ENCODE measurements around the gene SPATA22. TPM values are rescaled to one million over a fixed set of nuclear protein-coding genes. Genes with fewer than 3 reads are reported as not detected.
A peak's percentile ranks its signal among the peaks of the same experiment; 100 is the strongest.
"Not testable (repeated sequence)": the region's sequence is repeated elsewhere in the genome, so short reads cannot be mapped to it uniquely, and the experiment has no call there.

SPATA22 gene
- polyA plus RNA-seq, 1 donor = not detected

GRCh38 chr17:3475251-3475685 is 3.6 kb upstream of the SPATA22 start:
- DNase-seq = peak in 1 of 2 donors; percentile 14

GRCh38 chr17:3474212-3474611 is 2.6 kb upstream of the SPATA22 start:
- H3K4me3 ChIP-seq (ENCODE audit: low read length) = no peak overlapping the region
- H3K27me3 ChIP-seq (ENCODE audit: control insufficient read depth, insufficient read depth, low read length) = no peaks in the 10 kb centered on the region
- H3K9me3 ChIP-seq (ENCODE audit: control insufficient read depth, low read depth, low read length) = peaks cover 3% of the 10 kb centered on the region
- no peaks in the 10 kb centered on the region for H3K36me3 ChIP-seq (ENCODE audit: control insufficient read depth, insufficient read depth, low read length)
- DNase-seq = peak; percentile 79 to 89
- H3K4me1 ChIP-seq (ENCODE audit: control insufficient read depth, insufficient read depth, low read length) = peaks cover 19% of the 10 kb centered on the region
- H3K27ac ChIP-seq (ENCODE audit: low read length) = peak overlapping the region; percentile 82
- WGBS (ENCODE audit: insufficient coverage, low lambda C conversion rate) = no CpG with 5 or more reads among the region's 3 CpGs

More at GRCh38 chr17:3475251-3475685, 3.6 kb upstream of the SPATA22 start:
- 100% methylated on average over 1 of the region's 4 CpGs for WGBS (ENCODE audit: insufficient coverage, low lambda C conversion rate)
- Histone ChIP-seq H3K27me3 (ENCODE audit: control insufficient read depth, insufficient read depth, low read length) (no peaks in the 10 kb centered on the region), H3K36me3 (ENCODE audit: control insufficient read depth, insufficient read depth, low read length) (no peaks in the 10 kb centered on the region), H3K4me3 (ENCODE audit: low read length) (no peak overlapping the region), H3K27ac (ENCODE audit: low read length) (peak overlapping the region; percentile 50), H3K9me3 (ENCODE audit: control insufficient read depth, low read depth, low read length) (peaks cover 3% of the 10 kb centered on the region), H3K4me1 (ENCODE audit: control insufficient read depth, insufficient read depth, low read length) (peaks cover 19% of the 10 kb centered on the region)

GRCh38 chr17:3472137-3472536 is 518 bp upstream of the SPATA22 start:
- WGBS (ENCODE audit: insufficient coverage, low lambda C conversion rate) = no CpG with 5 or more reads among the region's 21 CpGs
- DNase-seq = no peak

GRCh38 chr17:3469529-3469928 is 2.1 kb downstream of the SPATA22 start:
- no peaks in the 10 kb centered on the region for H3K27me3 ChIP-seq (ENCODE audit: control insufficient read depth, insufficient read depth, low read length)
- H3K36me3 ChIP-seq (ENCODE audit: control insufficient read depth, insufficient read depth, low read length) = no peaks in the 10 kb centered on the region
- peaks cover 3% of the 10 kb centered on the region for H3K4me1 ChIP-seq (ENCODE audit: control insufficient read depth, insufficient read depth, low read length)
- no peak overlapping the region for H3K27ac ChIP-seq (ENCODE audit: low read length)
- peaks cover 3% of the 10 kb centered on the region for H3K9me3 ChIP-seq (ENCODE audit: control insufficient read depth, low read depth, low read length)
- no peak for DNase-seq
- no peak overlapping the region for H3K4me3 ChIP-seq (ENCODE audit: low read length)
- WGBS (ENCODE audit: insufficient coverage, low lambda C conversion rate) = no CpG with 5 or more reads among the region's 5 CpGs

More at GRCh38 chr17:3472137-3472536, 518 bp upstream of the SPATA22 start:
- Histone ChIP-seq H3K27ac (ENCODE audit: low read length) (no peak overlapping the region), H3K36me3 (ENCODE audit: control insufficient read depth, insufficient read depth, low read length) (no peaks in the 10 kb centered on the region), H3K4me1 (ENCODE audit: control insufficient read depth, insufficient read depth, low read length) (peaks cover 19% of the 10 kb centered on the region), H3K4me3 (ENCODE audit: low read length) (no peak overlapping the region), H3K9me3 (ENCODE audit: control insufficient read depth, low read depth, low read length) (peaks cover 3% of the 10 kb centered on the region), H3K27me3 (ENCODE audit: control insufficient read depth, insufficient read depth, low read length) (no peaks in the 10 kb centered on the region)

- not testable (repeated sequence) for H3K4me3 ChIP-seq (ENCODE audit: low read length); H3K27ac ChIP-seq (ENCODE audit: low read length); H3K27me3 ChIP-seq (ENCODE audit: control insufficient read depth, insufficient read depth, low read length); H3K36me3 ChIP-seq (ENCODE audit: control insufficient read depth, insufficient read depth, low read length); H3K9me3 ChIP-seq (ENCODE audit: control insufficient read depth, low read depth, low read length); DNase-seq; H3K4me1 ChIP-seq (ENCODE audit: control insufficient read depth, insufficient read depth, low read length)
- WGBS (ENCODE audit: insufficient coverage, low lambda C conversion rate) = 100% methylated on average over 1 of the region's 1 CpG
These were observed 5.3 kb downstream of the SPATA22 start for GRCh38 chr17:3466355-3466754.

- H3K36me3 ChIP-seq (ENCODE audit: control insufficient read depth, insufficient read depth, low read length) = no peaks in the 10 kb centered on the region
- DNase-seq = peak in 1 of 2 donors; percentile 22
- no peaks in the 10 kb centered on the region for H3K4me1 ChIP-seq (ENCODE audit: control insufficient read depth, insufficient read depth, low read length)
- 35% methylated on average over 2 of the region's 2 CpGs for WGBS (ENCODE audit: insufficient coverage, low lambda C conversion rate)
- no peaks in the 10 kb centered on the region for H3K9me3 ChIP-seq (ENCODE audit: control insufficient read depth, low read depth, low read length)
- no peak overlapping the region for H3K4me3 ChIP-seq (ENCODE audit: low read length)
- no peak overlapping the region for H3K27ac ChIP-seq (ENCODE audit: low read length)
- H3K27me3 ChIP-seq (ENCODE audit: control insufficient read depth, insufficient read depth, low read length) = no peaks in the 10 kb centered on the region
These were observed 23.5 kb downstream of the SPATA22 start for GRCh38 chr17:3448059-3448665.

- H3K36me3 ChIP-seq (ENCODE audit: control insufficient read depth, insufficient read depth, low read length) = no peaks in the 10 kb centered on the region
- no peaks in the 10 kb centered on the region for H3K4me1 ChIP-seq (ENCODE audit: control insufficient read depth, insufficient read depth, low read length)
- WGBS (ENCODE audit: insufficient coverage, low lambda C conversion rate) = no CpG with 5 or more reads among the region's 2 CpGs
- peak in 1 of 2 donors; percentile 8 for DNase-seq
- no peak overlapping the region for H3K4me3 ChIP-seq (ENCODE audit: low read length)
- H3K27me3 ChIP-seq (ENCODE audit: control insufficient read depth, insufficient read depth, low read length) = no peaks in the 10 kb centered on the region
- H3K27ac ChIP-seq (ENCODE audit: low read length) = no peak overlapping the region
- H3K9me3 ChIP-seq (ENCODE audit: control insufficient read depth, low read depth, low read length) = no peaks in the 10 kb centered on the region
These were observed 24.0 kb downstream of the SPATA22 start for GRCh38 chr17:3447625-3448024.

GRCh38 chr17:3440451-3440850 is 31.2 kb downstream of the SPATA22 start:
- Histone ChIP-seq H3K27ac (ENCODE audit: low read length) (no peak overlapping the region), H3K4me1 (ENCODE audit: control insufficient read depth, insufficient read depth, low read length) (no peaks in the 10 kb centered on the region), H3K9me3 (ENCODE audit: control insufficient read depth, low read depth, low read length) (no peaks in the 10 kb centered on the region), H3K27me3 (ENCODE audit: control insufficient read depth, insufficient read depth, low read length) (peaks cover 2% of the 10 kb centered on the region), H3K4me3 (ENCODE audit: low read length) (no peak overlapping the region), H3K36me3 (ENCODE audit: control insufficient read depth, insufficient read depth, low read length) (no peaks in the 10 kb centered on the region)
- no CpG with 5 or more reads among the region's 2 CpGs for WGBS (ENCODE audit: insufficient coverage, low lambda C conversion rate)
- no peak for DNase-seq

- no peak overlapping the region for H3K4me3 ChIP-seq (ENCODE audit: low read length)
- no peaks in the 10 kb centered on the region for H3K9me3 ChIP-seq (ENCODE audit: control insufficient read depth, low read depth, low read length)
- WGBS (ENCODE audit: insufficient coverage, low lambda C conversion rate) = no CpG with 5 or more reads among the region's 1 CpG
- H3K27ac ChIP-seq (ENCODE audit: low read length) = no peak overlapping the region
- no peaks in the 10 kb centered on the region for H3K36me3 ChIP-seq (ENCODE audit: control insufficient read depth, insufficient read depth, low read length)
- H3K27me3 ChIP-seq (ENCODE audit: control insufficient read depth, insufficient read depth, low read length) = peaks cover 2% of the 10 kb centered on the region
- DNase-seq = no peak
- no peaks in the 10 kb centered on the region for H3K4me1 ChIP-seq (ENCODE audit: control insufficient read depth, insufficient read depth, low read length)
These were observed 33.3 kb downstream of the SPATA22 start for GRCh38 chr17:3438368-3438767.

GRCh38 chr17:3433741-3434140 is 37.9 kb downstream of the SPATA22 start, which contains the start of gene OR1E2:
OR1E2 (minus strand) TSS chr17:3433841; CDS start chr17:3433841, 0 bp downstream.
- 86% methylated on average over 2 of the region's 3 CpGs for WGBS (ENCODE audit: insufficient coverage, low lambda C conversion rate)
- Histone ChIP-seq H3K36me3 (ENCODE audit: control insufficient read depth, insufficient read depth, low read length) (no peaks in the 10 kb centered on the region), H3K9me3 (ENCODE audit: control insufficient read depth, low read depth, low read length) (no peaks in the 10 kb centered on the region), H3K4me1 (ENCODE audit: control insufficient read depth, insufficient read depth, low read length) (no peaks in the 10 kb centered on the region), H3K4me3 (ENCODE audit: low read length) (no peak within 1 kb of the TSS), H3K27me3 (ENCODE audit: control insufficient read depth, insufficient read depth, low read length) (peaks cover 2% of the 10 kb centered on the region), H3K27ac (ENCODE audit: low read length) (no peak within 1 kb of the TSS)
- DNase-seq = no peak

GRCh38 chr17:3433215-3433614 is 38.4 kb downstream of the SPATA22 start:
- peak in 1 of 2 donors; percentile 4 for DNase-seq
- not testable (repeated sequence) for H3K27me3 ChIP-seq (ENCODE audit: control insufficient read depth, insufficient read depth, low read length); H3K27ac ChIP-seq (ENCODE audit: low read length); H3K4me3 ChIP-seq (ENCODE audit: low read length); H3K4me1 ChIP-seq (ENCODE audit: control insufficient read depth, insufficient read depth, low read length); H3K36me3 ChIP-seq (ENCODE audit: control insufficient read depth, insufficient read depth, low read length); H3K9me3 ChIP-seq (ENCODE audit: control insufficient read depth, low read depth, low read length)
- WGBS (ENCODE audit: insufficient coverage, low lambda C conversion rate) = 60% methylated on average over 3 of the region's 7 CpGs
